Activated CD4-positive, alpha-beta T cell treated with anti-CD3 and anti-CD28 coated beads, Interleukin-2, amount 10 ng/mL, durations not matched to agents 7 days and 5 days (primary cell): Measurements from ENCODE around the gene POMT1. TPM values are rescaled to one million over a fixed set of nuclear protein-coding genes. Genes with fewer than 3 reads are reported as not detected.
A peak's percentile ranks its signal among the peaks of the same experiment; 100 is the strongest.

ENCODE experiments used
- CTCF ChIA-PET: fragments of 350-600 bp; sonication (Branson Sonifier 250); formaldehyde crosslinking; loops from one replicate; lab custom pipeline; 2021; ENCODE audit warnings: antibody characterized with exemption; lab: Charles Lee
- POLR2A ChIA-PET: fragments of 350-600 bp; sonication (Branson Sonifier 250); formaldehyde crosslinking; loops from one replicate; lab custom pipeline; 2021; ENCODE audit warnings: antibody characterized with exemption; lab: Charles Lee
- DNase-seq: peaks from one replicate; pipeline ENCODE4 v3.0.0-alpha.2; 2020
- H3K27ac Mint-ChIP-seq: one replicate; pipeline ENCODE4 v1.8.0; 2021; ENCODE audit warnings: mild to moderate bottlenecking, moderate library complexity, mixed read lengths
- H3K27me3 Mint-ChIP-seq: one replicate; pipeline ENCODE4 v1.8.0; 2021; ENCODE audit warnings: mixed read lengths
- H3K36me3 Mint-ChIP-seq: one replicate; pipeline ENCODE4 v1.8.0; 2021; ENCODE audit warnings: low read depth, mixed read lengths
- H3K4me1 Mint-ChIP-seq: one replicate; pipeline ENCODE4 v1.8.0; 2021; ENCODE audit warnings: mixed read lengths
- H3K4me3 Mint-ChIP-seq: one replicate; pipeline ENCODE4 v1.8.0; 2021; ENCODE audit warnings: mild to moderate bottlenecking, moderate library complexity, mixed read lengths
- H3K9me3 Mint-ChIP-seq: one replicate; pipeline ENCODE4 v1.8.0; 2021; ENCODE audit warnings: mixed read lengths
- total RNA-seq, 2 experiments: library from RNA; stranded (reverse); gene quantifications; one replicate each; pipeline ENCODE4 v1.2.3, GENCODE V29; 2021

Gene POMT1
- total RNA-seq, 2 experiments from 2014 or later = 47.7 to 54.1 TPM

DNA sequence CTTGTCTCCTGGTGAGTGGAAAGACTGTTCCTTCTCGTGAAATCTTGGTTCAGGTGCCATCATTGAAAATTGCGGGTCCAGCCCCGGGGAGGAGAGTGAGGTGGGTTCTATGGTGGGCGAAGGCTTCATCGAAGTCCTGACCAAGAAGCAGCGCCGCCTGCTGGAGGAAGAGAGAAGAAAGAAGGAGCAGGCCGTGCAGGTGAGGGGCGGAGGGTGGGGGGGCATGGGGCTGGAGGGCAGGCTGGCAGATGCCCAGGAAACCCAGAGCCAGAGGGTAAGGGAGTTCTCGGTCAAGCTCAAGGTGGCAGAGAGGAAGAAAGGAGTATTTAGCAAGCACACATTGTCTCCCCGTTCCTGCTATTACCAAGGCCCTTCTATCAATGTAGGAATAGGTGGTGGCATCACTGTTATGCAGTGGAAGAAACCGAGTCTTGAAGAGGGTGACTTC is 24.3 kb upstream of the POMT1 start:
- H3K4me1 Mint-ChIP-seq = peaks cover 3% of the 10 kb centered on the region
- H3K9me3 Mint-ChIP-seq = no peaks in the 10 kb centered on the region
- ChIA-PET CTCF (interaction anchor here (2.2 kb wide), 1 partner anchor 128 kb away, joined by 7 read pairs; no protein-coding TSS in a partner anchor), POLR2A (interaction anchor here (0.7 kb wide), 1 partner anchor 1264 kb away, joined by 4 read pairs; no protein-coding TSS in a partner anchor)
- peaks cover 68% of the 10 kb centered on the region for H3K36me3 Mint-ChIP-seq
- H3K4me3 Mint-ChIP-seq = no peak overlapping the region
- H3K27ac Mint-ChIP-seq = peak overlapping the region; percentile 57
- DNase-seq = peak; percentile 59
- H3K27me3 Mint-ChIP-seq = no peaks in the 10 kb centered on the region

DNA sequence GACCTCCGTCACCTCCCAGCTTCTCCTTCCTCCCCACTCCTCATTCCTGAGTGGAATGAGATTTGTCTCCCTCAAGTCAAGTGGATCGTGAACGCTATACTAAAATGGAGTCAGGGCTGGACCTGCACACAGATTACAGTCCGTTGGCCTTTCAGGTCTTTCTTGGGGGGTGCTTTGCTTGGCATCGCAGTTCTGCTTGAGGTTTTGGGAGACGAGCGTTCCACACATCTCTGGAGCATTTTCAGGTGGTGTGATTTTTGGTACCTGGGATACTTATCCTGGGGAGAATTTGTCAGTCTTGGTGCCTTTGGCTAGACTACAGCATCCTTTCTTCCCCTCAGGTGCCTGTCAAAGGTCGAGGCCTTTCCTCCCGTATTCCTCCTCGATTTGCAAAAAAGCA is 23.8 kb upstream of the POMT1 start:
- POLR2A ChIA-PET = interaction anchor here (0.7 kb wide), 1 partner anchor 1264 kb away, joined by 4 read pairs; no protein-coding TSS in a partner anchor
- Mint-ChIP-seq H3K36me3 (peaks cover 67% of the 10 kb centered on the region), H3K4me3 (no peak overlapping the region), H3K9me3 (no peaks in the 10 kb centered on the region), H3K27me3 (no peaks in the 10 kb centered on the region), H3K4me1 (peaks cover 3% of the 10 kb centered on the region), H3K27ac (no peak overlapping the region)
- no peak for DNase-seq
- CTCF ChIA-PET = interaction anchor here (2.2 kb wide), 1 partner anchor 129 kb away, joined by 7 read pairs; no protein-coding TSS in a partner anchor

DNA sequence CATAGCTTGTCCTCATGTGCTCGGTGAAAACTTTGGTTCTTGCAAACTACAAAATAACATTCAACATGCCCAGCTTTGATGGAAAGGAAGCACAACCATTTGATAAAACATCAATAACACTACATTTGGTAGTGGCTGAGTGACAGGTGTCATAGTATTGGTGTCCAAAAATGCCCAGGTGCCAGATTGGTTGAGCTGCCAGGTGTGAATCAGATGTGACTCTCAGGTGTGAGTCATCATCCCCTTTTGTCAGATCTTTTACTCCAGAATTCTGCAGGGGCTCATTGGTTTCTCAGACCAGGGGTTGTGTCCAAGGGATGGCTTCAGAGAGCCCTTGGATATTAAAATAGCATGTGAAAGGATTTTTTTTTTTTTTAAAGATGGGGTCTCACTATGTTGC is 22.5 kb upstream of the POMT1 start:
- no peak for DNase-seq

DNA sequence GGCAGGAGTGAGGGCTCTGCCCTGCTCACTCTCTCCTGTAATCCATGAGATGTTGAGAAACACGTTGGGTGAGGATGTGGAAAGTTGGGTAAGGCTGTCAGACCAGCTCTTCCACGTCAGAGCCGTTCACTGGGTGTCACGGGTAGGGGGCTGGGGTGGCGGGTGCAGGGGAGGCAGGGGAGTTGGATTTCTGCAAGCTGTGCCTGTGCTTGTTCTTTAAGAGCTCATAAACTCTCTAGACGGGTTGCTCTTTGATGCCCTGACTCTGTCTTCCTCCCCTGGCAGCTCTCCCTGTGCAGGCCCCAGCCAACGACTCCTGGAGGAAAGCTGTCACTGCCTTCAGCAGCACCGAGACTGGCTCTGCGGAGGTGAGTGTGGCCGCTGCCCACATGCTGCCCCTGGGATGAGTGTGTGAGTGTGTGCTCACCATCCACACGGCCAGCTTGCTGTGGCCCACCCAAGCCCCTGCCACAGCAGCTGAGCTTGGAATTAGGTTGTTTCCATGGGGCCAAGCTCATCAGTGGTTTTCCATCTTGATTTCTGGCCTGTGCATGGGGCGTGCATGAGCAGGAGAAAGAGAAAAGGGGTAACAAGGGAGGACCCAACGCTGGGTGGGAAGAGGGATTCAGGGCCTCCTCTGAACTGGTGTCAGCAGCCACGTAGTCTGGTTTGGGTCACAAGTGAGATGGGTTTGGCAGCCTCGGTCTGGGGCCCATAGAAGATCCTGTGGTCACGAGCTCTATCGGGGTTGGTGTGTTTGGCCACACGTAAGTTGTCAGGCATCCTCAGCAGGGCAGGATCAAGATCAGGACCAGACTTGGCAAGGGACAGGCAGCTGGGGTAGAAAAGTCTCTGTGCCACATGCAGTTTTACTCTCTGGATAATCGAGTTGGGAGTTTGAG is 21.0 kb upstream of the POMT1 start:
- no peaks in the 10 kb centered on the region for H3K9me3 Mint-ChIP-seq
- H3K27me3 Mint-ChIP-seq = no peaks in the 10 kb centered on the region
- H3K4me1 Mint-ChIP-seq = peaks cover 2% of the 10 kb centered on the region
- ChIA-PET CTCF (interaction anchor here (0.6 to 1.6 kb wide), 6 partner anchors 19 to 758 kb away, joined by 3 to 6 read pairs (median 3); no protein-coding TSS in a partner anchor), POLR2A (no interaction called here)
- H3K27ac Mint-ChIP-seq = no peak overlapping the region
- peaks cover 63% of the 10 kb centered on the region for H3K36me3 Mint-ChIP-seq
- no peak overlapping the region for H3K4me3 Mint-ChIP-seq
- no peak for DNase-seq

More for the DNA sequence above, 22.5 kb upstream of the POMT1 start:
- H3K27me3 Mint-ChIP-seq = no peaks in the 10 kb centered on the region
- POLR2A ChIA-PET = no interaction called here
- peaks cover 2% of the 10 kb centered on the region for H3K4me1 Mint-ChIP-seq
- peaks cover 65% of the 10 kb centered on the region for H3K36me3 Mint-ChIP-seq
- H3K9me3 Mint-ChIP-seq = no peaks in the 10 kb centered on the region
- peak overlapping the region; percentile 57 for H3K27ac Mint-ChIP-seq
- CTCF ChIA-PET = interaction anchor here (0.6 to 2.2 kb wide), 3 partner anchors 52 to 158 kb away, joined by 3 to 7 read pairs (median 3); no protein-coding TSS in a partner anchor
- no peak overlapping the region for H3K4me3 Mint-ChIP-seq

DNA sequence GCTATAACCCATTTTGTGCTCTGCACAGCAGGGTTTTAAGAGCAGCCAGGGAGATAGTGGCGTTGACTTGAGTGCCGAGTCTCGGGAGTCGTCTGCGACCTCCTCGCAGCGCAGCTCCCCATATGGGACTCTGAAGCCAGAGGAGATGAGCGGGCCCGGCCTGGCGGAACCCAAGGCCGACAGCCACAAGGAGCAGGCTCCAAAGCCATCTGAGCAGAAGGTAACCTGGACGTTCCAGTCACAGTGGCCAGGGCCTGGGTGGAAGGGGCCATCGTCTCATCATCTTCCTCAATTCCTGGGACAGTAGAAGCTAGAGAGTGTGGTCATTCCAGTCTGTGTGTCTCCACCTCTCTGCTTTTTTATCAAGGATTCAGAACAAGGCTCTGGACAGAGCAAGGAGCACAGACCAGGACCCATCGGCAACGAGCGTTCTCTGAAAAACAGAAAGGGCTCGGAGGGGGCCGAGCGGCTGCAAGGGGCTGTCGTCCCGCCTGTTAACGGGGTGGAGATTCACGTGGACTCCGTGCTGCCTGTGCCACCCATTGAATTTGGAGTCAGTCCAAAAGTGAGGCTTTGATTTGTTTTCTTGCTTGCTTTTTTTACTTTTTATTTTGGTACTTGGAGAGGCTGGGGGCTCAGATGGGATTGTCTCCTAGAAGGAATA is 20.2 kb upstream of the POMT1 start:
- Mint-ChIP-seq H3K9me3 (no peaks in the 10 kb centered on the region), H3K36me3 (peaks cover 60% of the 10 kb centered on the region), H3K4me3 (no peak overlapping the region), H3K27ac (no peak overlapping the region), H3K4me1 (peaks cover 2% of the 10 kb centered on the region), H3K27me3 (no peaks in the 10 kb centered on the region)
- ChIA-PET POLR2A (no interaction called here), CTCF (interaction anchor here (0.6 to 1.6 kb wide), 3 partner anchors 18 to 133 kb away, joined by 3 to 6 read pairs (median 5); no protein-coding TSS in a partner anchor)
- no peak for DNase-seq

DNA sequence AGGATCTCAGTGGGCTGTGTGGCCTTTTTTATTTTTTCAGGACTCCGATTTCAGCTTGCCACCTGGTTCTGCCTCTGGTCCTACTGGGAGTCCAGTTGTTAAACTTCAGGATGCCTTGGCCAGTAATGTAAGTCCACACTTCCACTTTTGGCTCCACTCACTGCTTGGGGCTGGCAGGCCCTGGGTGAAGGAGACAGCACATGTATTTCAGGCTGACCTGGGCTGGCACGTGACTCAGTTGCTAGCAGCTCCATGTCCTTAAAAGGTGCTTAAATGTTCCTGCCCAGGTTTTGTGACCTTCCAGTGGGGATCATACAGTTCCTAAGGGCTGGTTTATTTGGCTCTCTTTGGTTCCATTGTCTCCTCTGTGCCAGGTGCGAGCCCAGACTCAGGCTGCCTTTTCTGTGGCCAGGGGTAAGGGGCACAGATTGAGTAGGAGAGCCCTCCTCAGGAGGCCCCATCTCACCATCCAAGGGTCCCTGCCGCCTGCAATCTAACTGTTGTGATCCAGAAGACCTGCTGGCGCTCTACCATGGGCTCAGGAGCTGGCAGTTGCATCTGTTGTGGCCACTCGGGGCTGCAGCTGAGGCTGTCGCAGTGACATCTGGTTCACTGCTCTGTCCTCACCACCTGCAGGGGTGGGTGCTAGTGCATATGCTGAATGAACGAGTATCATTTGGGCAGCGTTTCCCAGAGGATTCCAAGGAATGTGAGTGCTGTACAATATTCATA is 19.2 kb upstream of the POMT1 start:
- DNase-seq = no peak
- ChIA-PET CTCF (no interaction called here), POLR2A (no interaction called here)
- H3K9me3 Mint-ChIP-seq = no peaks in the 10 kb centered on the region
- no peak overlapping the region for H3K27ac Mint-ChIP-seq
- H3K36me3 Mint-ChIP-seq = peaks cover 61% of the 10 kb centered on the region
- no peak overlapping the region for H3K4me3 Mint-ChIP-seq
- no peaks in the 10 kb centered on the region for H3K27me3 Mint-ChIP-seq
- no peaks in the 10 kb centered on the region for H3K4me1 Mint-ChIP-seq

DNA sequence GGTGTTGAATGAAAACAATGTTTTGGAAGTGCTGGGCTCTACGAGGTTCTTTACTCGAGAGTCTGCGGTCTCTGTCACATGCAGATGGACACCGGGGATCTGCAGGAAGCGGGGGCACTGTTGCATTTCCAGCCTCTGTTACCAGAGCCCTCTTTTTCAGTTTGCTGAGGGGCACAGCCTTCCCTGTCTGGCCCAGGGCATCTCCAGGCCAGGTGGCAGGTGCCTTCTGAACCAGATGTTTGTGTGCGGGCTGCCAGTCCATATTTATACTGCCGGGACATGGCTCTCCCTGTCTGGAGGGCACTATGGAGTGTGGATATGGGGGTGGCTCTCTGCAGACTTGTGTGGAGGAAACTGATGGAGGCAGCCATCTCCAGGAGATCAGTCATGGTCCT is 18.7 kb upstream of the POMT1 start:
- no peak for DNase-seq
- Mint-ChIP-seq H3K27ac (no peak overlapping the region), H3K36me3 (peaks cover 63% of the 10 kb centered on the region), H3K27me3 (no peaks in the 10 kb centered on the region), H3K4me3 (no peak overlapping the region), H3K4me1 (no peaks in the 10 kb centered on the region), H3K9me3 (no peaks in the 10 kb centered on the region)
- POLR2A ChIA-PET = no interaction called here
- CTCF ChIA-PET = no interaction called here

DNA sequence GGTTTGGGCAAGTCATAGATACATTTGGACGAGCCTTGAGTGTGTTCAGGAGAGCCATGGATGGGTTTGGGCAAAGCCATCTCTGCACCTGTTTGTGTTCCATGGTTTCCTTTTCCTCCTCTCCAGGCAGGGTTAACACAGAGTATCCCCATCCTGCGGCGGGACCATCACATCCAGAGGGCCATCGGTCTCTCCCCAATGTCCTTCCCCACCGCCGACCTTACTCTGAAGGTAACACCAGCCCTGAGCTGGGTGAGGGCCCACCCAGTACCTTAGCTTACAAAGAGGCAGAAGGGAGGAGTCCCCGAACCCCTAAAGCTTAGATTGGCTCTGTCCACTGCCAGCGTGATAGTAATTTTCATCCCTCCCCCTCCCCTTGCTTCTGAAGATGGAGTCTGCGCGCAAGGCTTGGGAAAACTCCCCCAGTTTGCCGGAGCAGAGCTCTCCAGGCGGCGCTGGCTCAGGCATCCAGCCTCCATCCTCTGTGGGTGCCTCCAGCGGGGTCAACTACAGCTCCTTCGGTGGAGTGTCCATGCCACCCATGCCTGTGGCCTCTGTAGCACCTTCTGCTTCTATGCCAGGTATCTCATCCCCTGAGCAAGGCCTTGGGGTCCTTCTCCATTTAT is 18.0 kb upstream of the POMT1 start:
- Mint-ChIP-seq H3K36me3 (peaks cover 62% of the 10 kb centered on the region), H3K9me3 (no peaks in the 10 kb centered on the region), H3K27ac (no peak overlapping the region), H3K4me1 (no peaks in the 10 kb centered on the region), H3K27me3 (no peaks in the 10 kb centered on the region), H3K4me3 (no peak overlapping the region)
- ChIA-PET CTCF (no interaction called here), POLR2A (no interaction called here)
- no peak for DNase-seq

DNA sequence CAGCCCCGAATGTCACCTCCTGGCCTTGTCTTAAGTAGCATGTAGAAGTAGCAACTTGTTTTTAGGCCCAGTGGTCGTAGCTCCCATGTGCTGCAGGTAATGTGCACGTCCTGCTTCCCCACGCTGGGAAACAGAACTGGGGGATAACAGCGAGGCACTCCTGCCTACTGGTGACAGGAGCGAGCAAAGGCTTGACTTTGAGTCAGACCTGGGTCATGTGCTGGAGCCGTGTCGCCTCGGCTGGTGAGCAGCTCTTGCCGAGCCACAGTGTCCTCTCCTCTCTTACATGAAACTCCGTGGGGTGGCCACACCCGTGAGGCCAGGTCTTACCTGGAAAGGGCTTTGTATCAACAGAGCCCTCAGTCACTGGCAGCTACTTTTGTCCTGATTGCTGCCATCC is 17.5 kb upstream of the POMT1 start:
- CTCF ChIA-PET = no interaction called here
- POLR2A ChIA-PET = no interaction called here
- H3K4me3 Mint-ChIP-seq = no peak overlapping the region
- no peaks in the 10 kb centered on the region for H3K9me3 Mint-ChIP-seq
- H3K36me3 Mint-ChIP-seq = peaks cover 63% of the 10 kb centered on the region
- H3K27me3 Mint-ChIP-seq = no peaks in the 10 kb centered on the region
- no peak overlapping the region for H3K27ac Mint-ChIP-seq
- H3K4me1 Mint-ChIP-seq = no peaks in the 10 kb centered on the region
- no peak for DNase-seq

DNA sequence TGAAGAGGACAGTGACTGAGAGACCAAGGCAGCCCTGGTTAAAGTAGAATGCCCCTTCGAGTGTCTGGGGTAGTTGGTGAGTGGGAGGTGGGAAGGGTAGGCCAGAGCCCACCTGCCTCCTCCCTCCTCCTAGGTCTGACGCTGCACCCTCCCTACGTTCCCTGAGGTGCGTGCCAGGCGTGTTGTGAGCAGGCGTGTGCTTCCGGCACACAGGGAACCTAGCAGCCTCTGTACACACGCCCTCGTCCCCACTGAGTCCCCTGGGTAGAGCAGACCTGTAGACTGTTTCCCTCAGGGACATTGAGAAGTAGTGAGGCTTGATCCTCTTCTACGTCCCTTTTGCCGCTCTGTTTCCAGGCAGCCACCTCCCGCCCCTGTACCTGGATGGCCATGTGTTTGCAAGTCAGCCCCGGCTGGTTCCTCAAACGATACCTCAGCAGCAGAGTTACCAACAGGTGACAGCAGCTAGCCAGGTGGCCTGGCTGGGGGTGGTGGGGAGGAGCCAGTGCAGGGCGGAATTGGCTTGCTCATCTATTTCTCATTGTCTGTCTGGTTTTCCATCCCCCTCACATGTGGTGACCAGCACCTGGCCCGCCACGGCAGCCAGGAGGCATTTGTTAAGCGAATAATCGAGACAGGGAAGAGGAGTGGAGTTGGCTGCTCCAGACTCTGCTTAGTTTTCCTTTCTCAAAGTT is 16.8 kb upstream of the POMT1 start:
- no peaks in the 10 kb centered on the region for H3K9me3 Mint-ChIP-seq
- H3K36me3 Mint-ChIP-seq = peaks cover 68% of the 10 kb centered on the region
- no peaks in the 10 kb centered on the region for H3K4me1 Mint-ChIP-seq
- H3K4me3 Mint-ChIP-seq = no peak overlapping the region
- CTCF ChIA-PET = no interaction called here
- no peak for DNase-seq
- POLR2A ChIA-PET = no interaction called here
- no peaks in the 10 kb centered on the region for H3K27me3 Mint-ChIP-seq
- no peak overlapping the region for H3K27ac Mint-ChIP-seq

DNA sequence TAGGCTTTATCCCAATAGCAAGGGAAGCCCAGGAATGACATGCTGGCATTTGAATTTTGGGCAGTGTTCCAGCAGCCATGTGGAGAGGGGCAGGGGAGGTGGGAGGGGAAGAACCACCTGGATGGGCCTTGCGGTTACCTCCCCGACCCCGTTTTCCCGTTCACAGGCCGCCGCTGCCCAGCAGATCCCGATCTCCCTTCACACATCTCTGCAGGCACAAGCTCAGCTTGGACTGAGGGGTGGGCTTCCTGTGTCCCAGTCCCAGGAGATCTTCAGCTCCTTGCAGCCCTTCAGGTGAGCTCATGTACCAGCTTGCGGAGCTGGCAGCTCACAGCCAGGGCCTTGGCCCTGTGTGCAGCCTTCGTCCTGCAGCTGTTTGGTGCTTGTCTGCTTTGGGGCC is 15.7 kb upstream of the POMT1 start:
- ChIA-PET CTCF (interaction anchor here (1.3 kb wide), 1 partner anchor 116 kb away, joined by 4 read pairs; no protein-coding TSS in a partner anchor), POLR2A (no interaction called here)
- H3K4me3 Mint-ChIP-seq = no peak overlapping the region
- peaks cover 70% of the 10 kb centered on the region for H3K36me3 Mint-ChIP-seq
- H3K4me1 Mint-ChIP-seq = no peaks in the 10 kb centered on the region
- H3K27me3 Mint-ChIP-seq = no peaks in the 10 kb centered on the region
- no peak overlapping the region for H3K27ac Mint-ChIP-seq
- DNase-seq = no peak
- no peaks in the 10 kb centered on the region for H3K9me3 Mint-ChIP-seq
